ENCODE measurements around the gene PRSS50. TPM values are rescaled to one million over a fixed set of nuclear protein-coding genes. Genes with fewer than 3 reads are reported as not detected.
"Not testable (repeated sequence)": the region's sequence is repeated elsewhere in the genome, so short reads cannot be mapped to it uniquely, and the experiment has no call there.

Gene PRSS50
- total RNA-seq, 1 donor from 2014 or later: 0.20 TPM

DNA sequence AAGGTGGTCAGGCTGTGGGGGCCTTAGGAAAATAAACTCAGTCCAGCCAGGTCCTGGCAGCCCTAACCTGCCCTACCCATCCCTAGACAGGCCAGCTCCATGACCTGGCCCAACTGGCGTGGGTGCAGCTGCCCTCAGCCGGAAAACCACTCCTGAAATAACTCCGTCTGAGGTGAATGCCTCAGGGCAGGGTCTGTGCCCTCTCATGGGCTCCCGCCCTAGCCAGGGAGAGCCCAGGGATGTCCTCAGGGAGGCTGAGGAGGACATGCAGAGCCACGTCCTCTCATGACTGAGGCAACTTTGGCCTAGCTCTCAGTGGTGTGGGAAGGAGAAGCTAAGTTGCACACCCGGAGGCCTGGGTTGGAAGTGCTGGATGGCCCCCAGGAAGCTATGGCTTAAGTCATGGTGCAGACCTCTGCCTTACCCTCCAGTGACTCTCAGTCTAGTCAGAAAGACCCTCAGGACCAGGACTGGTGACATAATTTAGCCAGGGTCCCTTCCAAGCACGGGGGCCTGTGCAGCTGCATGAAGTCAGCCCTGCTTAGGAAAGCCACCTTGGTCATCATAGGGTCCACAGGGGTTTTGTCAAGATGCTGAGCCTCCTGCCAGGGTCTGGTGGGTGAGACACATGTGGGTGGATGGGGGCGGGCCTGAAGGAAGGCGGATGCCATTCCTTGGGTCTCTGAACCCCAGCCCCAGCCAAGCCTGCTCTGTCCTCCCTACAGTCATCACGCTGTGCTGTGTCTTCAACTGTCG is 9.1 kb downstream of the PRSS50 start:
- Histone ChIP-seq H3K9me3 (no peaks in the 10 kb centered on the region), H3K4me3 (no peak overlapping the region), H3K36me3 (no peaks in the 10 kb centered on the region), H3K27me3 (no peaks in the 10 kb centered on the region), H3K4me1 (no peaks in the 10 kb centered on the region), H3K27ac (no peak overlapping the region)
- DNase-seq (peak; percentile 52), ATAC-seq (no peak)
- intact Hi-C loops (cut with DNase I): loop anchor here (5.0 kb wide), 1 partner anchor 189 kb away; no protein-coding TSS in a partner anchor
- TF ChIP-seq, protein P1, sequence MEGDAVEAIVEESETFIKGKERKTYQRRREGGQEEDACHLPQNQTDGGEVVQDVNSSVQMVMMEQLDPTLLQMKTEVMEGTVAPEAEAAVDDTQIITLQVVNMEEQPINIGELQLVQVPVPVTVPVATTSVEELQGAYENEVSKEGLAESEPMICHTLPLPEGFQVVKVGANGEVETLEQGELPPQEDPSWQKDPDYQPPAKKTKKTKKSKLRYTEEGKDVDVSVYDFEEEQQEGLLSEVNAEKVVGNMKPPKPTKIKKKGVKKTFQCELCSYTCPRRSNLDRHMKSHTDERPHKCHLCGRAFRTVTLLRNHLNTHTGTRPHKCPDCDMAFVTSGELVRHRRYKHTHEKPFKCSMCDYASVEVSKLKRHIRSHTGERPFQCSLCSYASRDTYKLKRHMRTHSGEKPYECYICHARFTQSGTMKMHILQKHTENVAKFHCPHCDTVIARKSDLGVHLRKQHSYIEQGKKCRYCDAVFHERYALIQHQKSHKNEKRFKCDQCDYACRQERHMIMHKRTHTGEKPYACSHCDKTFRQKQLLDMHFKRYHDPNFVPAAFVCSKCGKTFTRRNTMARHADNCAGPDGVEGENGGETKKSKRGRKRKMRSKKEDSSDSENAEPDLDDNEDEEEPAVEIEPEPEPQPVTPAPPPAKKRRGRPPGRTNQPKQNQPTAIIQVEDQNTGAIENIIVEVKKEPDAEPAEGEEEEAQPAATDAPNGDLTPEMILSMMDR (IDR thresholded peaks at IDR 0.05): no peak

DNA sequence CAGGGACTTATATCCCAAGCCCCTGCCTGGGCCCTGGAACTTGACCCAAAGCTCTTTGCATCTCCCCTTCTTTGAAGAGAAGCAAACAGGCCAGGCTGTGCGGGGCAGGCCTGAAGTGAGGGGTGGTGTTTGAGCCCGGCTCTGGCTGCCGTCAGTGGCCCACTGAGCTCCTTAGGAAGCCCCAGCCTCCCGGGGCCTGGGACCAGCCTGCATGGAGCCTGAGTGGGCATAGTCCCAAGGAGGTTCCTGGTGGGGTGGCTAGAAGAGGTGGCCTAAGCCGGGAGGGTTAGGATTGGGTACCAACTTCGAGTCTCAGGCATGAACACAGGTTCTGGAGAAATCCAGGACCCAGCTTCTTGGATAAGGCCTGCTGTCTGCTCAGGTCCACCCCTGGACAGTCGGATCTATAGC is 10.1 kb downstream of the PRSS50 start:
- Histone ChIP-seq H3K27me3 (no peaks in the 10 kb centered on the region), H3K36me3 (no peaks in the 10 kb centered on the region), H3K9me3 (no peaks in the 10 kb centered on the region), H3K4me3 (no peak overlapping the region), H3K4me1 (no peaks in the 10 kb centered on the region), H3K27ac (no peak overlapping the region)
- intact Hi-C loops (cut with DNase I): loop anchor here (5.0 kb wide), 1 partner anchor 190 kb away; no protein-coding TSS in a partner anchor
- DNase-seq (peak; percentile 52), ATAC-seq (no peak)
- TF ChIP-seq, protein P1 (IDR thresholded peaks at IDR 0.05): no peak

DNA sequence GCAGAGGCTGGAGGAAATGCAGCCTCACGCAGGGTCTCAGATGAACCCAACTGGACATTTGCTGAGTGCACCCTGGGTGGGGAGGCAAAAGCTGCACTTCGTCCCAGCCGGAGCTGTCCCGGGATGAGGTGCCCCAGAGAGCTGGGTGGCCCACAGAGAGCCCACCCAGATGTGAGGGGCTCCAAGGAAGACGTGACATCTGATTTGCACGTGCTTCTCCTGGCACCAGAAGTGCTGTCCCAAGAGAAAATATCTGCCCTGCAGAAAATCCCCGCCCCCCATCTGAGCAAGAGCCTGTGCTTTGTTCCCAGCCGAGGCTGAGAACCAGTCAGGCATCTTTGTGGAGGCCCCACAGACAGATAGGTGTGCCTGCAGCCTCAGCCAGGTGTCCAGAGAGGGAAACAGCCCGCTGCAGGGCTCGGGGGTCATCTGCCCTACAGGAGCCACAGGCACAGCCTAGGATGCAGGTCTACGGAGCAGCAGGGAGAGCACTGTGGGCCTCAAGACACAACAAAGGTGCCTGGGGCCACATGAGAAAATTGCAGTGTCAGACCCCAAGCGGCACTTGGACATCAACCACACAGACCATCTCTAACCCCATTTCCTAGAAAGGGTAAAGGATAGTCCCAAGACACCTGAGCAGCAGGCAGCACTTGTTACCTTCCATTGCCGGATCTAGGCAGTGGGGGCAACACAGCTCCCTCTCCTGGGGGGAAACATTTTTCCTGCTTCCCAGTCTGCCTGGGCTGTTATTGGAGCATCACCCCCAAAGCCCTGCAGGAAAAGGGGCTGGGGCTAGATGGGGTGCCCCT is 10.7 kb downstream of the PRSS50 start:
- intact Hi-C loops (cut with DNase I): loop anchor here (5.0 kb wide), 1 partner anchor 190 kb away; no protein-coding TSS in a partner anchor
- Histone ChIP-seq H3K4me3 (no peak overlapping the region), H3K27me3 (peaks cover 3% of the 10 kb centered on the region), H3K36me3 (no peaks in the 10 kb centered on the region), H3K27ac (no peak overlapping the region), H3K4me1 (no peaks in the 10 kb centered on the region), H3K9me3 (no peaks in the 10 kb centered on the region)
- TF ChIP-seq, protein P1 (IDR thresholded peaks at IDR 0.05): no peak
- peak; percentile 50 for DNase-seq
- no peak for ATAC-seq

DNA sequence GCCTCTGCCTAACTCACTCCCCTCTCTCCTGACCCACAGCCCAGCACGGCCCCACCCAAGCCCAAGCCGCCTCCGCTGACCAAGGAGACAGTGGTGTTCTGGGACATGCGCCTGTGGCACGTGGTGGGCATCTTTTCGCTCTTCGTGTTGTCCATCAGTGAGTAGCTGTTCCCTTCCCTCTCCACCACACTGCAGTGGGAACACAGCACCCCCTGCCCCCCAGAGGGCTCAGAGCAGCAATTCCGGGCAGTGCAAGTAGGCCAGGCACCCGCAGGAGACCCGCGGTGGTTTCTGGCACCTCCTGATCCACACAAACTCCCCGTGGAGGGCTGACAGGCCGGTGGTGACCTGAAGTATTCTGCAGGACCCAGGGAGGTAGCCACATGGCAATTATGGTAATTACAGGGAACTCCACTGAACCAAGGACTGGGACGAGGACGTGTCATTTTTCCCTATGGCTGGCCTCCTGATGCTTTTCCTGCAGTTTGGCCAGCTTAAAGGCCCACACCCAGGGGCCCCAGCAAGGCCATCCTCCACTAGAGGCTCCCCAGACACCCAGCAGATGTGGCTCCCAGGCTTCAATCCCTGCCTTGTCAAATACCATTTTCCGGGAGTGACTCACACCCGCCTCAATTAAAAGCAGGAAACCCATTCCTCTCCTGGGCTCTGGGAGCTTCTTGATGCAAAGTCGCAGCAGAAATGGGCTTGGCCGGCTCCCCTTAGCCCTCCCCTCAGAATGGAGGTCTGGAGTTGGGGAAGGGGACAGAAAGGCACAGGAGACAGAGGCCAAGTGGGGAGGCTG is 11.7 kb downstream of the PRSS50 start:
- ATAC-seq (no peak), DNase-seq (peak; percentile 52)
- intact Hi-C loops (cut with DNase I): loop anchor here (5.0 kb wide), 1 partner anchor 191 kb away; no protein-coding TSS in a partner anchor
- Histone ChIP-seq H3K27ac (no peak overlapping the region), H3K27me3 (peaks cover 13% of the 10 kb centered on the region), H3K9me3 (no peaks in the 10 kb centered on the region), H3K36me3 (no peaks in the 10 kb centered on the region), H3K4me3 (no peak overlapping the region), H3K4me1 (peaks cover 5% of the 10 kb centered on the region)
- TF ChIP-seq, protein P1 (IDR thresholded peaks at IDR 0.05): no peak

DNA sequence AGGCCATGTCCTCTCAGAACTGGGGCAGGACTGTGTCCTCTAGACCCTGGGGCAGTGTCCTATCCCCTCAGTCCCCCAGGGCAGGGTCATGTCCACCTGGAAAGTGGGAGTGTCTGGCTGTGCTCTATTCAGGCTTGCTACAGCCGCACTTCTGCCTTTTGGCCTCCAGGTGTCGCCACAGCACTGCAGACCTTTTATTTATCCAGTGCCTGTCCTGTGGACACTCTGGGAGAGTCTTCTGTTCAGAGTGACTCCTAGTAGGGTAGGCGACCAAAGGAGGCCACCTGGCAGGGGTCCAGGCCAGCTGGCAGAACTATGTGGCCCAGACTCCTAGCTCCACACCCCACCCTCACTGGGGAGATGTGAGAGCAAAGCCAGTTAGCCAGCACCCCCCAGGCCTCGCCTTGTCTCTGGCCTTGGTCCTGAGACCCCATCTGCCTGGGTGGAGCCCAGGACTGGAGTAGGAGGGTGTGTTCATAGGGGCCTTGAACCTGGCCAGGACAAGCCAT is 12.6 kb downstream of the PRSS50 start:
- no peaks in the 10 kb centered on the region for H3K9me3 ChIP-seq
- H3K4me1 ChIP-seq: peaks cover 13% of the 10 kb centered on the region
- ATAC-seq (peak; percentile 89), DNase-seq (peak; percentile 80)
- H3K27me3 ChIP-seq: peaks cover 13% of the 10 kb centered on the region
- no peaks in the 10 kb centered on the region for H3K36me3 ChIP-seq
- intact Hi-C loops (cut with DNase I): loop anchor here (5.0 kb wide), 1 partner anchor 192 kb away; no protein-coding TSS in a partner anchor
- TF ChIP-seq, protein P1 (IDR thresholded peaks at IDR 0.05): peak; percentile 98
- no peak overlapping the region for H3K27ac ChIP-seq
- no peak overlapping the region for H3K4me3 ChIP-seq

DNA sequence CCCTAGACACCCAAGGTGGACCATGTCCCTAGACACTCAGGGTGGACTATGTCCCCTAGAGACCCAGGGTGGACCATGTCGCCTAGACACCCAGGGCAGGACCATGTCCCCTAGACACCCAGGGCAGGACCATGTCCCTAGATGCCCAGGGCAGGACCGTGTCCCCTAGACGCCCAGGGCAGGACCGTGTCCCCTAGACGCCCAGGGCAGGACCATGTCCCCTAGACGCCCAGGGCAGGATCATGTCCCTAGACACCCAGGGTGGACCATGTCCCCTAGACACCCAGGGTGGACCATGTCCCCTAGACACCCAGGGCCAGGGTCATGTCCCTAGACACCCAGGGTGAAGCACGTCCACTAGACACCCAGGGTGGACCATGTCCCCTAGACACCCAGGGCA is 13.3 kb downstream of the PRSS50 start:
- H3K27me3 ChIP-seq: peaks cover 13% of the 10 kb centered on the region
- H3K4me3 ChIP-seq; H3K27ac ChIP-seq; H3K36me3 ChIP-seq; H3K9me3 ChIP-seq; intact Hi-C loops (cut with DNase I); ATAC-seq: not testable (repeated sequence)
- peaks cover 21% of the 10 kb centered on the region for H3K4me1 ChIP-seq
- peak; percentile 35 for DNase-seq

Measured in upper lobe of right lung (tissue), 1 donor.